HT-29 (cell line): ENCODE data around the gene GPS1. TPM values are rescaled to one million over a fixed set of nuclear protein-coding genes. Genes with fewer than 3 reads are reported as not detected.
A peak's percentile ranks its signal among the peaks of the same experiment; 100 is the strongest.

Experiments used
- DNase-seq: peaks from one replicate; pipeline ENCODE4 v3.0.0-alpha.2; 2015; ENCODE audit warnings: low spot score
- total RNA-seq: library from RNA; depleted of rRNA; stranded (reverse); fragments of >200 nt; shearing (Covaris generic); gene quantifications from 2 replicates; pipeline ENCODE4 v1.2.3, GENCODE V29; 2014; rRNA removed

The GPS1 gene
- total RNA-seq, 1 experiment from 2014 or later, result 281 TPM

DNA sequence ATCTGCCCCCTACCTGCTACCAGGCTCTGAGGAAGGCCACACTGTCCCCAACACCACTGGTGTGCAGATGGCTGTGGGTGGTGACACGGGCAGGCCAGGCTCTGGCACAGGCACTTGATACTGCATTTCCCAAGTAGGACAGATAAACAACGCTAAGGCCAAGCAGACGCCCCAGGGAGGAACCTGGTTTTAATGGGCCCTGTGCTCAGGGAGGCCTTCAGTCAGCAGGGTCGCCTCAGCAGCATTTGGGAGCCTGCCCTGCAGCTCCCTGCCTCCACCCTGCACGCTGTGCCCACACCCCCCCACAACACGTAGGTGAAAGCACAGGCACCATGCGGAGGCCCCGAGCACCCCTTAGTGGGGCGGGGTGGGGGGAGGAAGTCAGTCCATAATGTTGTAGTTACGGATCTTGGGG is 49.6 kb downstream of the GPS1 start:
- peak; percentile 31 for DNase-seq

DNA sequence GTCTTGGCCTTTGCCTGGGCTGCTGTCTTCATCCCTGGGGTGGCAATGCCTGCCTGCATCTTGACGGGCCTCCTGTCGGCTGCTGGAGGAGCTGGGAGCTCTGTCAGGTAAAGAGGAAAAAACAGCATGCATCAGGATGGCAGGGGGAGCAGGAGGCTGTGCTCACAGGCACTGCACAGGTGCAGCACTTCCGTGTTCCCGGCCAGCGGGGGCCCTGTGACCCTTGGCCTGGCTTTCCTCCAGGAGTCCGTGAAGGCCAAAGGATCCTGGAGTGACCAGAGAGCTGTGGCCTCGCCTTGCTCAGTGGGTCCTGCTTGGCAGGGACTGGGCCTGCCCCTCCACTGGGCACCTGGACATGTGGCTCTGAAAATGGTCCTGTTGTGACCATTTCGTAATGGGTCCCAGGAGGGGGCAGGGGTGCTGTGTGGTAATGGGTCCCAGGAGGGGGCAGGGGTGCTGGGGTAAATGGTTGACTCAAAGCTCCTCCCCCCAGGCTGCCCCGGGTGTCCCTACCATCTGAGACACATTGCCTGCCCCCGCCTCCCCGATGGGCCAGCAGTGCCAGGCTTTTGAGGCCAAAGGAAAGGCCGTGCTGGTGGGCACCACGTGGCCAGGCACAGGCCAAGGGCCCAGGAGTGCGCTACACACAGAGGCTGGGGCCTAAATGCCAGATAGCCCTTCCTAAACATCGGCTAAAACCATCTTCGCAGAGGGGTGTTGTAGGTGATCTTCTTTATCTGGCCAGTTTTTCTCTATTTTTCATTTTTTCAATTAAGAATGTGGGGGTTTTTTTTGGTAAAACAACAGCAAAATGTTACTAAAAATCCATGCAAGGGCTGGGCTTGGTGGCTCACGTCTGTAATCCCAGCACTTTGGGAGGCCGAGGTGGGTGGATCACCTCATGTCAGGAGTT is 50.3 kb downstream of the GPS1 start:
- DNase-seq, result peak; percentile 49

DNA sequence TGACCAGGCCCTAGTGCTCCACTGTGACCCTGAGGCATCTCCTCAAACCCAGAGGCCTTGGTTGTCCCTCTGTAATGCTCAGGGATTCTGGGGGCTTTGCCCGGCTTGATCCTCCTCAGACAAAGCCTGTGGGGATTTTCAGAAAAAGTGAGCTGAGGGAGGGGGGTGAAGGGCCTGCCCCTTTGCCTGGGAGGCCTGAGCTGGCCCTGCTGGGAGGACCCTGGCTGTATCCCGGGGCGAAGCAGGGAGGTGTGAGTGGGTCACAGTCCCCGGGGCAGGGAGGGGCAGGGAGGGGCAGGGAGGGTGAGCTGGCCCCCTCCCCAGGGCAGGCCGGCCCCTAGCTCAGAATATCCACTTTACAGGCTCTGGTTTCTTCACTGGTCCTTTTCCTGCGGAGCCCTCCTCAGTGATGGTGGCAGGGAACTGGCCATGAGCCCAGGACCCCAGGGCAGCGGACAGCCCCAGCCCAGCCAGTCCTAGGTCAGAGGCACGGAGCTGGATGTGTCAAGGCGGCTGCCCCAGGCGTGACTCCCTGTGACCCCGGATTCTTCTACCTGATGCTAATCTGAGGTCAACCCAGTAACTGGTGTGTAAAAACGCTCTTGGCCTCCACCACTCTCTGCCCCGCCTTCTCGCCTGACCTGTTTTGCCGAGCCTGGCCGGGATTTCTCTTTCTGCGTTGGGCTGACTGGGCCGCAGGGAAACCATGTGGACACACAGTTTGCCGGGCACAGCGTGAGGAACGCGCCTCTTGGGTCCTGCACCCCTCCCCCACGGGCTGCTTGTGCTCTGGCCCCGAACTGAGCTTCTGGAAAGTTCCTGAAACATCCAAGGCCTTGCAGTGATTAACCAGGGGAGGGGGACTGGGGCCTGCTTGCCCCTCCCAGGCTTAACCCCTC is 52.1 kb downstream of the GPS1 start:
- DNase-seq, result peak; percentile 90

DNA sequence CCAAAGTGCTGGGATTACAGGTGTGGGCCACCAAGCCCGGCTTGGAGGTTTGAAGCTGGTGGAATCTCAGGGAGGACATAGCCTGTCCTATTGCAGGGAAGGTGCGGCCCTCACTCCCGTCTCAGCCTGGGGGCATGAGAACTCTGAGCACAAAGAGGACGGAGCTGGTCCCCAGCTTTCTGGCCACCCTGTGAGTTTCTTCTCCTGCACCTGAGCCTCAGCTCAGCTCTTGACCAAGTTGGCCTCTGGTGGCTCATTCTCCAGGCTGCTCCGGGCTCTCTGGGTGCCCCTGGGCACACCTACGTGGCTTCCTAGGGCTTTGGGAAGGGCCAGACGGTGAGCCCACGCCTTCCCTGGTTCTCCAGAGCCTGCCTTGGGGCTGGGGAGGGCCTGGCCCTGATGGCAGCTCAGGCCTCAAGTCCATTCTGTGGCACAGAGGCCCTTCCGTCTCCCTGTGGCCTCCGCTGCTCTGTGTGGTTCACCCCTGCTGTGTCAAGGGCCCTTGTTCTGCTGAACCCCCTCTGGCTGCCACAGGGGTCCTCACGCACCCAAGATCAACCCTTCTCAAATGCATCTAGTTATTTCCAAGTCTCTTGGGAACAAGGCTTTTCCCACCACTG is 53.2 kb downstream of the GPS1 start:
- DNase-seq, result no peak

DNA sequence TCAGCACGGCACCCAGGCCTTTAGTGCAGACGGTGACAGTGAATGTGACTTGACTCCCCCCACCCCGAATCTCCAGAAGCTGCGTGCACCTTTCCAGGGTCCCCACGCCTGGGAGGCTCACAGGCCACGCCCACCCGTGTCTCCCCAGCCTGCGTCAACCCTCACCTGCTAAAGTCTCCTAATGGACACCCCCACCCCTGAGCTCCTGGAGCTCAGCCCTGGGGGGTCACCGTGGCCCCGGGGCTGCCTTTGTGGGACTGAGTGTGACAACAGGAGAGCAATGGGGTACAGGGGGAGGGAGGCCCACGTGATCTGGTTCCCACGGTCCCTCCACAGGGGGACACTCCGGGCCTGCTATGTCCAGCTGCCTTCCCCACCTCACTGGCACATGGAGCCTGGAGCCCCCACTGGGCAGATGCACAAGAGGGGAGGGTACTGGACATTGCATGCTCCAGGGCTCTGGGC is 53.8 kb downstream of the GPS1 start:
- no peak for DNase-seq

DNA sequence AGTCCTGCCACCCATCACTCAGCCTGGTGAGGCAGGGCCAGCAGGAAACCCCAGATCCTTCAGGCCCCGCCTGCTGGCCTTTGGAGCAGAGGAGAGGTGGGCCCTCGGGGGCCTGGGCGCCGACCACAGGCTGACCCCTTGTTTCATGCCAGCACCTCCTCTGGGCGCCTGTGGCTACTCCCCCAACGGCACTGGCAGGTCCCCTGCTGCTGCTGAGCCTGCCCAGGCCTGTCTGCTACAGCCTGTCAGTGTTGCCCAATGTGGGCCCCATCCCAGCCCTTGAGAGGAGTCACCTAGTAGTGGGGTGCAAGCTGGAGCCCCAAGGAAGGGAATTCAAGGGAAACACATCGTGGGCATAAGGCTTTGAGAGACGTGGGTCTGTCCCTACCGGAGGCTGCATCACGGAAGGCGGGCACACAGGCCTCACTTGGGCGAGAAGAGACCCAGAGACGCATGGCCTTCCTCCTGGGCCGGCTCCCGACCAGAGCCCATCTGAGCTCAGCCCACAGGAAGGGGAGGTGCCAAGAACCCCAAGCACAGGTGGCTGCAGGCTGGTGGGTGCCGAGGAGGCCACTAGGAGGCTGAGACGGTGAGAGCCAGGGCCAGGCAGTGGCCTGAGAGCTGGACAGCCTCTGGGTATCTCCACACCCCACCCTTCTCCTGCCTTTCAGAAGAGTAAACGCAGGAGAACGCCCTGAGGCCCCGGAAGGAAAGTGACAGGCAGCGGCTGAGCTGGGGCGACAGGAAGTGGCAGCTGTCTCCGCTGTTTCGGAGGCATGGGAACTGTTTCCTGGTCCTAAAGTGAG is 54.4 kb downstream of the GPS1 start:
- DNase-seq, result peak; percentile 95

DNA sequence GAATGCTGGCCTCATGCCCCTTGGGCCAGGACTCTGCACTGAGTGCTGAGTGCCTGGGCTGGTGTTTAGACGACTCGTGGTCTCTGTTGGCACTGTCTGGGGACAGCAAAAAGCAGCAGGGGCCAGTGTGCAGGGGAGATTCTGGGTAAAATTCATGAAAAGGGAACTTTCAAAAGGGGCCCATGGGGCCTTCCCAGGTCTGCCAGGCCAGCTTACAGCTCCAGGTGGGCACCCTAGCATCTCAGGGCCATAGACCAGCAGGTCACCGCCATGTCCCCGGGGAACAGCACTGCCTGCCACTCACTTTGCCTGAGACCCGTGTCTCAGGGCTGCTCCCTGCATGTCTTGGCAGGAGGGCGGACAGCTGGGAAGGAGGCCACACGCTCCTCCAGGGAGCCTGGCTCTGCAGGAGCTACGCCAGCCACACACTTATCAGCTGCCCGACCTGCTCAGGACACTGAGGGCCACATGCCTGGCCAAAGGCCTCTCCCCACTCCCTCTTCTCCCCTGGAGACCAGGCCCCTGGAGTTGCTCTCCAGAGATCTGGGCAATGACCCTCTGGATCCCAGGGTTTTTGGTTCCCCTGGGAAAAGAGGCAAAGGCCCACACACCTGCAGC is 55.1 kb downstream of the GPS1 start:
- DNase-seq, result no peak

Other genes starting within 250 kb of the GPS1 start
- 0.71 and 2.2 TPM in 2 replicates for gene GCGR, start 247.7 kb upstream of the GPS1 start, total RNA-seq
- 159 and 160 TPM in 2 replicates for gene MCRIP1, start 218.6 kb upstream of the GPS1 start, total RNA-seq
- gene PPP1R27, start 216.8 kb upstream of the GPS1 start, total RNA-seq, result 2.4 and 3.0 TPM in 2 replicates
- 1,172 and 1,253 TPM in 2 replicates for gene P4HB, start 191.4 kb upstream of the GPS1 start, total RNA-seq
- gene ARHGDIA, start 180.6 kb upstream of the GPS1 start, total RNA-seq, result 312 and 331 TPM in 2 replicates
- 482 and 502 TPM in 2 replicates for gene ALYREF, start 160.3 kb upstream of the GPS1 start, total RNA-seq
- 222 and 256 TPM in 2 replicates for gene ANAPC11, start 160.2 kb upstream of the GPS1 start, total RNA-seq
- 2.4 and 3.2 TPM in 2 replicates for gene NPB, start 149.7 kb upstream of the GPS1 start, total RNA-seq
- 163 and 167 TPM in 2 replicates for gene PCYT2, start 140.5 kb upstream of the GPS1 start, total RNA-seq
- 101 and 121 TPM in 2 replicates for gene SIRT7, start 133.7 kb upstream of the GPS1 start, total RNA-seq
- gene MAFG, start 124.2 kb upstream of the GPS1 start, total RNA-seq, result 42.8 and 45.5 TPM in 2 replicates
- gene PYCR1, start 114.6 kb upstream of the GPS1 start, total RNA-seq, result 255 and 273 TPM in 2 replicates
- gene MYADML2, start 104.7 kb upstream of the GPS1 start, total RNA-seq, result not detected in 2 replicates
- gene NOTUM, start 90.7 kb upstream of the GPS1 start, total RNA-seq, result 1.3 and 2.0 TPM in 2 replicates
- gene ASPSCR1, start 74.3 kb upstream of the GPS1 start, total RNA-seq, result 66.6 and 85.0 TPM in 2 replicates
- 297 and 339 TPM in 2 replicates for gene CENPX, start 29.0 kb upstream of the GPS1 start, total RNA-seq
- gene LRRC45, start 28.6 kb upstream of the GPS1 start, total RNA-seq, result 83.2 and 88.4 TPM in 2 replicates
- gene RAC3, start 20.2 kb upstream of the GPS1 start, total RNA-seq, result 68.7 and 71.3 TPM in 2 replicates
- gene DCXR, start 14.2 kb upstream of the GPS1 start, total RNA-seq, result 167 and 221 TPM in 2 replicates
- 49.5 and 52.6 TPM in 2 replicates for gene RFNG, start 87 bp upstream of the GPS1 start, total RNA-seq
- 320 and 339 TPM in 2 replicates for gene DUS1L, start 13.9 kb downstream of the GPS1 start, total RNA-seq
- gene FASN, start 46.3 kb downstream of the GPS1 start, total RNA-seq, result 477 and 592 TPM in 2 replicates
- gene CCDC57, start 160.9 kb downstream of the GPS1 start, total RNA-seq, result 47.6 and 48.2 TPM in 2 replicates
- 132 and 156 TPM in 2 replicates for gene SLC16A3, start 177.1 kb downstream of the GPS1 start, total RNA-seq
- 47.8 and 60.4 TPM in 2 replicates for gene CSNK1D, start 221.8 kb downstream of the GPS1 start, total RNA-seq